Measurements from ENCODE around the gene SEC16A. TPM values are rescaled to one million over a fixed set of nuclear protein-coding genes. Genes with fewer than 3 reads are reported as not detected.

SEC16A gene
- total RNA-seq, 2 donors from 2014 or later, result 94.7 to 111 TPM

DNA sequence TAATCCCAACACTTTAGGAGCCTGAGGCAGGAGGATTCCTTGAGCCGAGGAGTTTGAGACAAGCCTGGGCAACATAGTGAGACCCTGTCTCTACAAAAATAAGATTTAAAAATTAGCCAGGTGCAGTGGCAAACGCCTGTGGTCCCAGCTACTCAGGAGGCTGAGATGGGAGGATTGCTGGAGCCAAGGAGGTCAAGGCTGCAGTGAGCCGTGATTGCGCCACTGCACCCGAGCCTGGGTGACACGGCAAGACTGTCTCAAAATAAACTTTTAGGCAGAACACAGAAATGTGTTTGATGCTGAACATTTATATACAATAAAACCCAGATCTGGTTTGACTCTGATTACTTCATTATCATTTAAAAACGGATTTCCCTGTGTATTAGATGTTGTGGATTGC lies 77.4 kb downstream of the SEC16A start:
- no peaks in the 10 kb centered on the region for H3K4me1 ChIP-seq (replicated peaks)
- DNase-seq (ENCODE audit: low spot score), result no peak
- no peaks in the 10 kb centered on the region for H3K9me3 ChIP-seq
- intact Hi-C loops (cut with DNase I), result no loop called here
- 81% methylated on average over 7 of the region's 7 CpGs for WGBS
- H3K27me3 ChIP-seq (replicated peaks; ENCODE audit: insufficient read depth), result no peaks in the 10 kb centered on the region
- TF ChIP-seq POLR2AphosphoS5 (IDR thresholded peaks at IDR 0.05), result no peak
- no peak overlapping the region for H3K27ac ChIP-seq
- no peaks in the 10 kb centered on the region for H3K36me3 ChIP-seq
- no peak overlapping the region for H3K4me3 ChIP-seq

DNA sequence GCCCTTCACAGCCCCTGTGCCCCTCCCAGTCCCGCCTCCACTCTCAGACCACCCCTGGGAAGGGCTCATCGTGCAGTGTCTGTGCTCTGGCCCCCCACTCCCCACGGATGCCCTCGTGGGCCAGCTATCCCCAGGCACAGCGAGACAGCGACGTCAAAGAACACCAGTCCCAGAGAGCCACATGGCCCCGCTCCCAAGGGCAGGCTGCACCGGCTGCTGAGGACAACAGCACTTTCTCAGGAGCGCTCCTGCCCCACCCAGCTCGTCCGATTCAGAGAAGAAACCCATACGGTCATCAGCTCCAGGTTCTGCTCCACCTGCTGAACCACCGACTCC lies 78.1 kb downstream of the SEC16A start:
- intact Hi-C loops (cut with DNase I), result no loop called here
- Histone ChIP-seq H3K4me1 (replicated peaks) (no peaks in the 10 kb centered on the region), H3K36me3 (no peaks in the 10 kb centered on the region), H3K4me3 (no peak overlapping the region), H3K9me3 (no peaks in the 10 kb centered on the region), H3K27me3 (replicated peaks; ENCODE audit: insufficient read depth) (no peaks in the 10 kb centered on the region), H3K27ac (no peak overlapping the region)
- no peak for TF ChIP-seq POLR2A (IDR thresholded peaks at IDR 0.05)
- TF ChIP-seq, protein P1, sequence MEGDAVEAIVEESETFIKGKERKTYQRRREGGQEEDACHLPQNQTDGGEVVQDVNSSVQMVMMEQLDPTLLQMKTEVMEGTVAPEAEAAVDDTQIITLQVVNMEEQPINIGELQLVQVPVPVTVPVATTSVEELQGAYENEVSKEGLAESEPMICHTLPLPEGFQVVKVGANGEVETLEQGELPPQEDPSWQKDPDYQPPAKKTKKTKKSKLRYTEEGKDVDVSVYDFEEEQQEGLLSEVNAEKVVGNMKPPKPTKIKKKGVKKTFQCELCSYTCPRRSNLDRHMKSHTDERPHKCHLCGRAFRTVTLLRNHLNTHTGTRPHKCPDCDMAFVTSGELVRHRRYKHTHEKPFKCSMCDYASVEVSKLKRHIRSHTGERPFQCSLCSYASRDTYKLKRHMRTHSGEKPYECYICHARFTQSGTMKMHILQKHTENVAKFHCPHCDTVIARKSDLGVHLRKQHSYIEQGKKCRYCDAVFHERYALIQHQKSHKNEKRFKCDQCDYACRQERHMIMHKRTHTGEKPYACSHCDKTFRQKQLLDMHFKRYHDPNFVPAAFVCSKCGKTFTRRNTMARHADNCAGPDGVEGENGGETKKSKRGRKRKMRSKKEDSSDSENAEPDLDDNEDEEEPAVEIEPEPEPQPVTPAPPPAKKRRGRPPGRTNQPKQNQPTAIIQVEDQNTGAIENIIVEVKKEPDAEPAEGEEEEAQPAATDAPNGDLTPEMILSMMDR (IDR thresholded peaks at IDR 0.05), result no peak
- no peak for TF ChIP-seq POLR2AphosphoS5 (IDR thresholded peaks at IDR 0.05)
- 90% methylated on average over 14 of the region's 14 CpGs for WGBS
- no peak for DNase-seq (ENCODE audit: low spot score)

DNA sequence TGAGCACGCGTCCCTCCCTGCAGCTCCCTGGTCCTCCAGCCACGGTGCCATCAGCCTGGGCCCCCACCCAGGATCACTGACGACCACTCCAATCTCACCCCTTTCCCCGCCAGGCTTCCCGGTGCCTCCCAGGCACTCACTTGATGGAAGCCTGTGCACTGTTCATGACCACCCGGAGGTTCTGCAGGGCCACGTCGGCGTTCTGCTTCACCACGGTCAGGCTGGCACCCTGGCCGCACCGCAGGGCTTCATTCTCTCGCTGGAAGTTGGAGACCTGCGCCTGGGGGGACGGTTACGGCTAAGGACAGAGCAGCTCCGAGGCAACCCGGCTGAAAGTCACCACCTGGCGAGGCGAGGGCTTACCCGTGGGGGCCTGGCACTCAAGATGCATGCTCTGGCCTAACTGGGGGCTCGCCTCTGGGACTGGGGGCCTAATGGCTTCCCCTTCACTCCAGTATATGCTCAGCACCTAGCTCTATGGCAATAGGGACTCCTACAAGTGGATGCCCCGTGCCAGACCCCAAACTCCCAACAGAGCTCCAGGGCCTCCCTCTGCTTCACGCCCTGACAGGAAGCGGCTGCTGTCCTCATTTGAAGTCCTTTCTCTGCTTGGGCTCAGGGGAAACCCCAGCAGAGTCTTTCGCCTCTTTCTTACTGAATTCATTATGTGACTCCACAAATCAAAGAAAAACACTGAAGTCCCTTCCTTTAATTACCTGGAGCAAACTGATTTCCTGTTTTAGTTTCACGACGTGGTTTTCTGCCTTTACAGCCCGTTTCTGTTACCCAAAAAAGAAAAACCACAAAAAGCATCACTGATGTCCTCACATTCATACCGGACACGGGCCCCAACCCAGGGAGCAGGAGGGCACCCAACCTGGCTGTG lies 78.7 kb downstream of the SEC16A start:
- no peak for DNase-seq (ENCODE audit: low spot score)
- Histone ChIP-seq H3K27ac (no peak overlapping the region), H3K27me3 (replicated peaks; ENCODE audit: insufficient read depth) (no peaks in the 10 kb centered on the region), H3K4me1 (replicated peaks) (peaks cover 3% of the 10 kb centered on the region), H3K36me3 (no peaks in the 10 kb centered on the region), H3K4me3 (no peak overlapping the region), H3K9me3 (no peaks in the 10 kb centered on the region)
- intact Hi-C loops (cut with DNase I), result no loop called here
- 92% methylated on average over 32 of the region's 32 CpGs for WGBS
- TF ChIP-seq, protein P1 (IDR thresholded peaks at IDR 0.05), result no peak
- no peak for TF ChIP-seq POLR2AphosphoS5 (IDR thresholded peaks at IDR 0.05)
- TF ChIP-seq POLR2A (IDR thresholded peaks at IDR 0.05), result no peak

DNA sequence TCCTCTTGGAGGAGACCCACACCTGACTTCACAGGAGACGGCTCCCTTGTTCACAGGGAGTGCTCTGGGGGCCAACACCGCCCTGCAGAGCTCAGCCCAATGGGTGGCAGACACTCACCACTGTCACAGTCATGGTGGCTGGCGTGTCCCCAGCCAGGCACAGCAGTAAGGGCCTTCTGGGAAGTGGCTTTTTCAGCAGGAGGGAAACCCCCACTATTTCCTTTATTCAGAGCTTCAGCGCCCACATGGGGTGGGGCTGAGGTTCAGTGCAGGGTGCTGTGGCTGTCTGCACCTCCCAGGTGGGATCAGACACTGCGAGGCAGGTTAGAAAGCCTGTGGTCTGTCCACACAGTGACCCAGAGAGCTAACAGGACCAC lies 79.3 kb downstream of the SEC16A start:
- Histone ChIP-seq H3K27ac (no peak overlapping the region), H3K4me1 (replicated peaks) (peaks cover 4% of the 10 kb centered on the region), H3K4me3 (no peak overlapping the region), H3K9me3 (no peaks in the 10 kb centered on the region), H3K27me3 (replicated peaks; ENCODE audit: insufficient read depth) (no peaks in the 10 kb centered on the region), H3K36me3 (no peaks in the 10 kb centered on the region)
- 92% methylated on average over 5 of the region's 5 CpGs for WGBS
- intact Hi-C loops (cut with DNase I), result no loop called here
- TF ChIP-seq, protein P1 (IDR thresholded peaks at IDR 0.05), result no peak
- TF ChIP-seq POLR2A (IDR thresholded peaks at IDR 0.05), result no peak
- no peak for TF ChIP-seq POLR2AphosphoS5 (IDR thresholded peaks at IDR 0.05)
- no peak for DNase-seq (ENCODE audit: low spot score)

DNA sequence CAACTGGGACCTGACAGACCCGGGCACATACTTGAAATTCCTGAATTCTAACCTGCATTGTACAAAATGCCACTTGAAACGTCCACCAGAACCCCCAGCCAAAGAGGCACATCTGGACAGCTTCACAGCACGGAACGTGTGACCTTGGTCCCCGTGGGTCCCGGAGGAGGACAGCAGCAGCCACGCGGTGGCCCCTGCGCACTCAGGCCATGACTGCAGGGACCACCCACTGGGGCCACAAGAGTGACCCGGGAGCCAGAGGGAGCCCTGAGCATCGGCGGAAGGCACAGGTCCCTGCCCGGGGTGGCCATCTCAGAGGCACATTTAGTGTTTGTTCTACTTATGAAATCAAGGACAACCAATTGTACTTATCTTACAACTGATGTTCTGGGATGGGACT lies 80.8 kb downstream of the SEC16A start:
- intact Hi-C loops (cut with DNase I), result no loop called here
- H3K27me3 ChIP-seq (replicated peaks; ENCODE audit: insufficient read depth), result no peaks in the 10 kb centered on the region
- H3K36me3 ChIP-seq, result no peaks in the 10 kb centered on the region
- no peak for DNase-seq (ENCODE audit: low spot score)
- no peak overlapping the region for H3K4me3 ChIP-seq
- WGBS, result 78% methylated on average over 13 of the region's 13 CpGs
- H3K9me3 ChIP-seq, result no peaks in the 10 kb centered on the region
- TF ChIP-seq, protein P1 (IDR thresholded peaks at IDR 0.05), result no peak
- H3K27ac ChIP-seq, result no peak overlapping the region
- peaks cover 4% of the 10 kb centered on the region for H3K4me1 ChIP-seq (replicated peaks)
